DOHH2 (cell line): ENCODE measurements around the gene CFAP91.

ENCODE experiments used
- H3F3A ChIP-seq: fragments of 200-600 bp; sonication (generic), shearing (Covaris generic); 2 replicates; pipeline ENCODE4 v1.6.0; 2016; ENCODE audit warnings: antibody characterized with exemption, mild to moderate bottlenecking; ENCODE audit not compliant: control insufficient read depth, insufficient read depth
- H3K27ac ChIP-seq: fragments of 200-600 bp; sonication (generic); 2 replicates; pipeline ENCODE4 v1.5.1; 2014; ENCODE audit warnings: low read depth, mild to moderate bottlenecking, low read length, moderate library complexity
- H3K27me3 ChIP-seq: fragments of 200-600 bp; sonication (generic); 2 replicates; pipeline ENCODE4 v1.6.1; 2014; ENCODE audit warnings: mild to moderate bottlenecking, low read length, mixed read lengths; ENCODE audit not compliant: control insufficient read depth
- H3K36me3 ChIP-seq: fragments of 200-600 bp; sonication (generic); 2 replicates; pipeline ENCODE4 v1.6.1; 2014; ENCODE audit warnings: mild to moderate bottlenecking, low read length, moderate library complexity, mixed read lengths; ENCODE audit not compliant: control insufficient read depth
- H3K4me1 ChIP-seq: fragments of 200-600 bp; sonication (generic); 2 replicates; pipeline ENCODE4 v1.6.1; 2014; ENCODE audit warnings: mild to moderate bottlenecking, low read length, mixed read lengths; ENCODE audit not compliant: control insufficient read depth
- H3K4me2 ChIP-seq: fragments of 200-600 bp; sonication (generic); 2 replicates; pipeline ENCODE4 v1.6.0; 2014; ENCODE audit warnings: mild to moderate bottlenecking, low read length, moderate library complexity
- H3K4me3 ChIP-seq: fragments of 200-600 bp; sonication (generic); 2 replicates; pipeline ENCODE4 v1.5.1; 2014; ENCODE audit warnings: mild to moderate bottlenecking, low read length, mixed read lengths
- H3K79me2 ChIP-seq: fragments of 200-600 bp; sonication (generic); 2 replicates; pipeline ENCODE4 v1.6.1; 2014; ENCODE audit warnings: mild to moderate bottlenecking, low read length, mixed read lengths; ENCODE audit not compliant: control insufficient read depth
- H3K9me2 ChIP-seq: fragments of 200-600 bp; sonication (generic); replicated peaks from 2 replicates; pipeline ENCODE4 v1.6.1; 2014; ENCODE audit warnings: mild to moderate bottlenecking, low read length, mixed read lengths; ENCODE audit not compliant: control insufficient read depth
- H3K9me3 ChIP-seq: fragments of 200-600 bp; sonication (generic); 2 replicates; pipeline ENCODE4 v1.6.1; 2014; ENCODE audit warnings: antibody characterized with exemption, low read length, mixed read lengths; ENCODE audit not compliant: control insufficient read depth, insufficient read depth
- H4K20me1 ChIP-seq: fragments of 200-600 bp; sonication (generic); 2 replicates; pipeline ENCODE4 v1.6.0; 2014; ENCODE audit warnings: low read depth, mild to moderate bottlenecking, antibody characterized with exemption, low read length, moderate library complexity; ENCODE audit not compliant: control insufficient read depth, insufficient read depth
- EZH2phosphoT487 ChIP-seq: fragments of 200-600 bp; sonication (generic); IDR thresholded peaks from 2 replicates; pipeline ENCODE4 v1.6.1; 2017; ENCODE audit warnings: borderline replicate concordance, mild to moderate bottlenecking, antibody characterized with exemption, low read length, moderate library complexity, mixed read lengths
- TF ChIP-seq, protein P1 (sequence below): fragments of 200-600 bp; sonication (generic); IDR thresholded peaks from one replicate; pipeline ENCODE4 v1.5.1; 2014; ENCODE audit warnings: antibody characterized with exemption, mild to moderate bottlenecking, low read depth, low read length; ENCODE audit not compliant: poor library complexity, severe bottlenecking

Gene CFAP91

DNA sequence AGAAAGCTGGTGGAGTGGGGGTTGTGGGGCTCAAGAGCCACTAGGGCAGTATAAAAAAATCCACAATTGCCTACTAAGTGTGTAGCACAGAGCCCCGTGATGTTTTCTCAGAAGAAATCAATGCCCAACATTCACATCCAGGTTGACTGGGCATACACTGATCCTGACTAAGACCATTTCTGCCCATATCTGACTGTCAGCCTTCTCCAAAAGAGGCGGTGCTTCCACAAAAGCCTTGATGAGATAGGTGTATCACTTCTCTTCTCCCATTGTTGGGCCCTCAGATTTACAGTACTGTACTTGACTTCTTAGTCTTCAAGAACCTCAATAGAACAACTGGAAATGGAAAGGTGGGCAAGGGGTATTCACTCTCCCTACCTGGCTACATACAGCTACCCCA is 43.8 kb upstream of the CFAP91 start:
- TF ChIP-seq, protein P1, sequence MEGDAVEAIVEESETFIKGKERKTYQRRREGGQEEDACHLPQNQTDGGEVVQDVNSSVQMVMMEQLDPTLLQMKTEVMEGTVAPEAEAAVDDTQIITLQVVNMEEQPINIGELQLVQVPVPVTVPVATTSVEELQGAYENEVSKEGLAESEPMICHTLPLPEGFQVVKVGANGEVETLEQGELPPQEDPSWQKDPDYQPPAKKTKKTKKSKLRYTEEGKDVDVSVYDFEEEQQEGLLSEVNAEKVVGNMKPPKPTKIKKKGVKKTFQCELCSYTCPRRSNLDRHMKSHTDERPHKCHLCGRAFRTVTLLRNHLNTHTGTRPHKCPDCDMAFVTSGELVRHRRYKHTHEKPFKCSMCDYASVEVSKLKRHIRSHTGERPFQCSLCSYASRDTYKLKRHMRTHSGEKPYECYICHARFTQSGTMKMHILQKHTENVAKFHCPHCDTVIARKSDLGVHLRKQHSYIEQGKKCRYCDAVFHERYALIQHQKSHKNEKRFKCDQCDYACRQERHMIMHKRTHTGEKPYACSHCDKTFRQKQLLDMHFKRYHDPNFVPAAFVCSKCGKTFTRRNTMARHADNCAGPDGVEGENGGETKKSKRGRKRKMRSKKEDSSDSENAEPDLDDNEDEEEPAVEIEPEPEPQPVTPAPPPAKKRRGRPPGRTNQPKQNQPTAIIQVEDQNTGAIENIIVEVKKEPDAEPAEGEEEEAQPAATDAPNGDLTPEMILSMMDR = no peak
- no peak for TF ChIP-seq EZH2phosphoT487
- Histone ChIP-seq H3K36me3 (no peaks in the 10 kb centered on the region), H4K20me1 (no peaks in the 10 kb centered on the region), H3K4me2 (no peak overlapping the region), H3K79me2 (no peaks in the 10 kb centered on the region), H3K4me3 (no peak overlapping the region), H3K4me1 (no peaks in the 10 kb centered on the region; the same call in 1 of the 2 replicates), H3K9me3 (no peaks in the 10 kb centered on the region), H3K27me3 (no peaks in the 10 kb centered on the region), H3K27ac (no peak overlapping the region), H3F3A (no peaks in the 10 kb centered on the region), H3K9me2 (no peaks in the 10 kb centered on the region)

DNA sequence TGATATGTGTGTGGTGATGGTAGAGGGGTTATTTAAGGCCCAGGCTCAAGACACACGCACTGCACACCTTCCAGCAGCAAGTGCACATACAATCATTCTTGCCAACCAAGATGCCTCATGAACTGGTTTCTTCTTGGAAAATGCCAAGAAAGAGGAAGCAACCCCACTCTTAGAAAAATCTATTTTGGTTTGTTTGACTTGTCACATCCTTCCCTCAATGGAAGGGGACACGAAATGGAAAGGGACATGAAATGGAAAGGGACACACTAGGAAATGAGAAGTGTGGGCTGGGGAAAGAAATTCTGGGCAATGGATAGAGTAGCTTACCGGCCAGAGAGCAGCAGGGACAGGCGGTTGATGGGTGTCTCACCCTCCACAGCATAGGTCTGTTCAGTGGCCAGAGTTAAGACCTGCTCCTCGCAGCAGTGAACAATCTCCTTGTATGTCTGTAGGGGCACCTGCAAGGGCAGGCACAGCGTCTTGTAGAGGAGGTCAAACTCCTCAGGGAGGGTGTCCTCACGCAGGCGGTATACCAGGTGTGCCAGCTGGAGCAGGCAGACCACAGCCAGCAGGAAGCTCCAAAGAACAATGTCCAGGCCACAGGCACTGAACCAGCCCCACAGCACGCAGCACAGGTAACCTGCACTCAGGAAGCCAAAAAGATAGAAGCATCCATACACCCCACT is 43.1 kb upstream of the CFAP91 start:
- Histone ChIP-seq H3K4me1 (peaks cover 3% of the 10 kb centered on the region), H3K27ac (no peak overlapping the region), H3K36me3 (no peaks in the 10 kb centered on the region), H3K4me2 (no peak overlapping the region), H3K79me2 (no peaks in the 10 kb centered on the region), H4K20me1 (no peaks in the 10 kb centered on the region), H3K9me2 (no peaks in the 10 kb centered on the region), H3K4me3 (no peak overlapping the region), H3K27me3 (no peaks in the 10 kb centered on the region), H3K9me3 (no peaks in the 10 kb centered on the region), H3F3A (no peaks in the 10 kb centered on the region)
- no peak for TF ChIP-seq EZH2phosphoT487
- TF ChIP-seq, protein P1 = no peak

DNA sequence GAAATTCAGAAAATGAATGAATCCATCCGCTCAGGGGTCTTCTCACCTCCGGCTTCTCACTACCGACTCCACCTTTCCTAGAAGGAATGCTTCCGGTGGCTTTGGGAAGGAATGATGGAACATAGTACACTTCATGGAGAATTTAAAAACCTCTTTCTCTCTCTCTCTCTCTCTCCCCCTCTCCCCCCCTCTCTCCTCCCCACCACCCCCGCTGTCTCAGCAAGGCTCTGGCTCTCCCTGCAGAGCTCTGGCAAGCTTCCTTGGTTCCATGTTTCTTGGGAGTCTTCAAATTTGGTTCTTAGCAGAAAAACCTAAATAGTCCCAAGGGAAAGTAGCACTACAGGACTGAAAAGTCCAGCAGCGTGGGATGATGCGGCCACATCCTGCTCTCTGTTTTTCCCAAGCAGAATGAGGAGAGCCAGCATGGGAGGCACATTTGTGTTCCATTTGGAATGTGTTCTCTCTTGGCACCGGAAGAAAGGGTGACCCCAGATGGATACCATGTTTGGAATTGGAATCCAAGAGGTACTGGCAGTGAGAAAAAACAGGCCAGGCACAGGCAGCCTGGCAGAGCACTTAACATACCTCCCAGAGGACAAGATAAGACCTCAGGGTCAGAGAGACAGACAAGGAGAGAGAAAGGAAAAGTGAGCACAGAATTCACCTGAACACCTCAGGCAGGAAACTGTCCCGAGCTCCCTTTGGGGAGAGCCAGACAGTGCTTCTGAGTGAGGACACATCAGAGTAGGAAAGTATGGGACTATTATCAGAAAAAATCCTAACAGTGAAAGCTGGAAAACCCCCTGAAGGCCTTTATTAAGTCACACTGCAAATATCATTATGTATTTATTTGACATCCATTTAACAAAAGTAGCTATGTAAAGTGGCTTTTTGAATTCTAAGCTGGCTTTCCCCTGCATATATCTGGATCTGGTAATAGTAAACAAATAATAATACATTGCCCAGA is 42.1 kb upstream of the CFAP91 start, which contains the start of gene POPDC2:
POPDC2 (minus strand) TSS at position 116 of the 967 bp plus-strand sequence. CDS start 166 bp downstream, outside the sequence.
- Histone ChIP-seq H3K36me3 (no peaks in the 10 kb centered on the region), H3K4me1 (peaks cover 10% of the 10 kb centered on the region), H3F3A (no peaks in the 10 kb centered on the region), H3K9me2 (no peaks in the 10 kb centered on the region), H3K27me3 (no peaks in the 10 kb centered on the region), H3K9me3 (no peaks in the 10 kb centered on the region), H4K20me1 (no peaks in the 10 kb centered on the region), H3K4me2 (no peak within 1 kb of the TSS), H3K27ac (no peak within 1 kb of the TSS), H3K4me3 (no peak within 1 kb of the TSS), H3K79me2 (no peaks in the 10 kb centered on the region)
- TF ChIP-seq EZH2phosphoT487 = no peak
- TF ChIP-seq, protein P1 = no peak
